Neural cell (in vitro differentiated cells): ENCODE data around the gene KRT9.

ENCODE experiments used
- CTCF ChIP-seq: fragments of 450-650 bp; IDR thresholded peaks from 2 replicates; pipeline ENCODE4 v1.5.1; 2014; ENCODE audit warnings: antibody characterized with exemption, mild to moderate bottlenecking, moderate library complexity; ENCODE audit not compliant: poor library complexity, severe bottlenecking
- EP300 ChIP-seq: fragments of 450-650 bp; conservative IDR thresholded peaks from 2 replicates; pipeline ENCODE4 v1.6.1; 2014; ENCODE audit warnings: antibody characterized with exemption, mild to moderate bottlenecking, moderate library complexity; ENCODE audit not compliant: poor library complexity, severe bottlenecking
- EZH2 ChIP-seq: fragments of 200-600, 300-800 bp; shearing (Covaris generic), sonication (generic); IDR thresholded peaks from 2 replicates; pipeline ENCODE4 v1.6.1; 2014; ENCODE audit warnings: antibody characterized with exemption, low read length, borderline replicate concordance, mild to moderate bottlenecking; ENCODE audit not compliant: insufficient read depth, poor library complexity, severe bottlenecking

DNA sequence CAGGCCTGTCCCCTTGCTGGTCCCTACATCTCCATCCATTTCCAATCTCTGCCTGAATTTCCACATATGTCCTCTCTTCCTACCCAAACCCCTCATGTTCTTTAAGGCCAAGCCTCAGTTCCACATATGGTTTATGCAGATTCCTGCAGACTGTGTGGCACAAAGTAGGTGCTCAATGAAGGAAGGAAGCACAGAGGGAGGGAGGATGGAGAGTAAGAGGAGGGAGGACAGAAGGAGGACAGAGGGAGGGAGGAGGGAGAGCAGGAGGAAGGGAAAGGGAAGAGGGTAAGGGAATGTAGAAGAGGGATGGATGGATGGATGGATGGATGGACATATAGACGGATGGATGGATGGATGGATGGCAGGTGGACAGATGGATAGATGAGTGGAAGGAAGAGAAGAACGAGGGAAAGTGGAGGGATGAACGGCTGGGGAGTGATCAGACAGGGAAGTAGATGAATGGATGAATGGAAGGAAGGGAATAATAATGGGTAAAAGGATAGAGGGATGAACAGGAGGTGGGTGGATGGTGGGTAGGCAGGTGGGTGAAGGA is 22.6 kb upstream of the KRT9 start:
- no peak for TF ChIP-seq CTCF
- TF ChIP-seq EZH2: no peak
- no peak for TF ChIP-seq EP300
